Central memory CD8-positive, alpha-beta T cell (primary cell): ENCODE data around the gene SLC27A2.
"Not testable (repeated sequence)": the region's sequence is repeated elsewhere in the genome, so short reads cannot be mapped to it uniquely, and the experiment has no call there.

Experiments
- ATAC-seq: fragments of 150-1000 bp; cut with Tn5 transposase; replicated peaks from 2 replicates; pipeline ENCODE4 v1.10.0; 2022; ENCODE audit warnings: mild to moderate bottlenecking, moderate FRiP score, moderate number of reproducible peaks; ENCODE audit not compliant: poor library complexity, severe bottlenecking; ENCODE audit errors: extremely low read depth
- DNase-seq, 2 donors: peaks; one replicate each; pipeline ENCODE4 v3.0.0; 2021; ENCODE audit warnings: low spot score in 2 of 2
- H3K27ac Mint-ChIP-seq: one replicate; pipeline ENCODE4 v1.8.0; 2022; ENCODE audit warnings: low read depth, mild to moderate bottlenecking, moderate library complexity, mixed read lengths
- H3K27me3 Mint-ChIP-seq: one replicate; pipeline ENCODE4 v1.8.0; 2022; ENCODE audit warnings: mixed read lengths
- H3K36me3 Mint-ChIP-seq: one replicate; pipeline ENCODE4 v1.8.0; 2022; ENCODE audit warnings: mild to moderate bottlenecking, moderate library complexity, mixed read lengths; ENCODE audit not compliant: insufficient read depth
- H3K4me1 Mint-ChIP-seq: one replicate; pipeline ENCODE4 v1.8.0; 2022; ENCODE audit warnings: mixed read lengths
- H3K4me3 Mint-ChIP-seq: one replicate; pipeline ENCODE4 v1.8.0; 2022; ENCODE audit warnings: mild to moderate bottlenecking, moderate library complexity, mixed read lengths
- H3K9me3 Mint-ChIP-seq: one replicate; pipeline ENCODE4 v1.8.0; 2022; ENCODE audit warnings: mixed read lengths

Gene SLC27A2

DNA sequence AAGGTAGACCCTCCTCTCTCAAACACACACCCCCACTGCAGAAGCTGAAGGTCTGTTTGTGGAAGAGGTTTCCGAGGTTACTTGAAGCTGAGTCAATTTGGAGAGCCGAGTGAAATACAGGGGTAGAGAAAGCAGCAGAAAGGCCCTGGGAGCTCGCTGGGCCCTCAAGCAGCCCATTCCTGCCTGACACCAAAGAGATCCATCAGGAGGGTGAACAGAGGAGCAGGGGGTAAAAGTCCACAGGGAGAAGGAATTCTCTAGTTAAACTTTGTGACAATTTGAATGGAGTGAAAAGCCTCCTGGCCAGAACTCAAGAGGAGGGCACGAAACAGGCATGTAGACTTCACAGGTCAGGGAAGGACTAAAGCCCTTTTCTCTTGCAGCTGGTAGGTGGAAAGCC, 13.6 kb upstream of the SLC27A2 start:
- no peaks in the 10 kb centered on the region for H3K9me3 Mint-ChIP-seq
- ATAC-seq (no peak), DNase-seq (no peak)
- no peaks in the 10 kb centered on the region for H3K4me1 Mint-ChIP-seq
- peaks cover 34% of the 10 kb centered on the region for H3K27me3 Mint-ChIP-seq
- H3K27ac Mint-ChIP-seq: peak overlapping the region; percentile 33
- H3K4me3 Mint-ChIP-seq: no peak overlapping the region
- H3K36me3 Mint-ChIP-seq: no peaks in the 10 kb centered on the region

- Mint-ChIP-seq H3K36me3 (no peaks in the 10 kb centered on the region), H3K4me1 (no peaks in the 10 kb centered on the region), H3K9me3 (no peaks in the 10 kb centered on the region), H3K27me3 (peaks cover 33% of the 10 kb centered on the region), H3K4me3 (no peak overlapping the region), H3K27ac (no peak overlapping the region)
- ATAC-seq (no peak), DNase-seq (no peak)
Observed at GRCh38 chr15:50168783-50169411, 13.1 kb upstream of the SLC27A2 start.

DNA sequence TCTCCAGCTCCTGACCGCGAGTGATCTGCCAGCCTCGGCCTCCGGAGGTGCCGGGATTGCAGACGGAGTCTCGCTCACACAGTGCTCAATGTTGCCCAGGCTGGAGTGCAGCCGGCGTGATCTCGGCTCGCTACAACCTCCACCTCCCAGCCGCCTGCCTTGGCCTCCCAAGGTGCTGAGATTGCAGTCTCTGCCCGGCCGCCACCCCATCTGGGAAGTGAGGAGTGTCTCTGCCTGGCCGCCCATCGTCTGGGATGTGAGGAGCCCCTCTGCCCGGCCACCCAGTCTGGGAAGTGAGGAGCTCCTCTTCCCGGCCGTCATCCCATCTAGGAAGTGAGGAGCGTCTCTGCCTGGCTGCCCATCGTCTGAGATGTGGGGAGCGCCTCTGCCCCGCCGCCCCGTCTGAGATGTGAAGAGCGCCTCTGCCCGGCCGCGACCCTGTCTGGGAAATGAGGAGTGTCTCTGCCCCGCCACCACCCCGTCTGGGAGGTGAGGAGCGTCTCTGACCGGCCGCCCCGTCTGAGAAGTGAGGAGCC, 9.6 kb upstream of the SLC27A2 start:
- not testable (repeated sequence) for H3K4me3 Mint-ChIP-seq, DNase-seq, H3K36me3 Mint-ChIP-seq, ATAC-seq, H3K9me3 Mint-ChIP-seq, H3K27ac Mint-ChIP-seq, H3K4me1 Mint-ChIP-seq
- peaks cover 22% of the 10 kb centered on the region for H3K27me3 Mint-ChIP-seq

- ATAC-seq (no peak), DNase-seq (no peak)
- no peaks in the 10 kb centered on the region for H3K36me3 Mint-ChIP-seq
- H3K27me3 Mint-ChIP-seq: no peaks in the 10 kb centered on the region
- no peak overlapping the region for H3K4me3 Mint-ChIP-seq
- H3K27ac Mint-ChIP-seq: no peak overlapping the region
- H3K9me3 Mint-ChIP-seq: no peaks in the 10 kb centered on the region
- H3K4me1 Mint-ChIP-seq: peaks cover 5% of the 10 kb centered on the region
Observed at GRCh38 chr15:50176869-50177268, 5.1 kb upstream of the SLC27A2 start.

- Mint-ChIP-seq H3K9me3 (no peaks in the 10 kb centered on the region), H3K27me3 (no peaks in the 10 kb centered on the region), H3K4me3 (peak overlapping the region; percentile 23), H3K4me1 (peaks cover 24% of the 10 kb centered on the region), H3K27ac (no peak overlapping the region), H3K36me3 (peaks cover 2% of the 10 kb centered on the region)
- no peak for ATAC-seq
- DNase-seq: no peak
Observed at GRCh38 chr15:50180091-50180490, 1.9 kb upstream of the SLC27A2 start.

GRCh38 chr15:50180582-50180981, 1.4 kb upstream of the SLC27A2 start:
- peak overlapping the region; percentile 23 for H3K4me3 Mint-ChIP-seq
- peaks cover 24% of the 10 kb centered on the region for H3K4me1 Mint-ChIP-seq
- ATAC-seq (no peak), DNase-seq (no peak)
- H3K27ac Mint-ChIP-seq: no peak overlapping the region
- H3K27me3 Mint-ChIP-seq: no peaks in the 10 kb centered on the region
- H3K9me3 Mint-ChIP-seq: no peaks in the 10 kb centered on the region
- peaks cover 2% of the 10 kb centered on the region for H3K36me3 Mint-ChIP-seq

- peak overlapping the region; percentile 16 for H3K27ac Mint-ChIP-seq
- peaks cover 2% of the 10 kb centered on the region for H3K36me3 Mint-ChIP-seq
- H3K4me1 Mint-ChIP-seq: peaks cover 24% of the 10 kb centered on the region
- H3K4me3 Mint-ChIP-seq: peak overlapping the region; percentile 96
- no peaks in the 10 kb centered on the region for H3K9me3 Mint-ChIP-seq
- DNase-seq (no peak), ATAC-seq (no peak)
- H3K27me3 Mint-ChIP-seq: no peaks in the 10 kb centered on the region
Observed at GRCh38 chr15:50181201-50181968, 611 bp upstream of the SLC27A2 start.

GRCh38 chr15:50182219-50183013, 420 bp downstream of the SLC27A2 start:
- Mint-ChIP-seq H3K4me3 (peak overlapping the region; percentile 96), H3K27me3 (no peaks in the 10 kb centered on the region), H3K9me3 (no peaks in the 10 kb centered on the region), H3K36me3 (peaks cover 2% of the 10 kb centered on the region), H3K4me1 (peaks cover 24% of the 10 kb centered on the region), H3K27ac (peak overlapping the region; percentile 61)
- peak; percentile 21 to 24 for DNase-seq
- ATAC-seq: peak; percentile 62

DNA sequence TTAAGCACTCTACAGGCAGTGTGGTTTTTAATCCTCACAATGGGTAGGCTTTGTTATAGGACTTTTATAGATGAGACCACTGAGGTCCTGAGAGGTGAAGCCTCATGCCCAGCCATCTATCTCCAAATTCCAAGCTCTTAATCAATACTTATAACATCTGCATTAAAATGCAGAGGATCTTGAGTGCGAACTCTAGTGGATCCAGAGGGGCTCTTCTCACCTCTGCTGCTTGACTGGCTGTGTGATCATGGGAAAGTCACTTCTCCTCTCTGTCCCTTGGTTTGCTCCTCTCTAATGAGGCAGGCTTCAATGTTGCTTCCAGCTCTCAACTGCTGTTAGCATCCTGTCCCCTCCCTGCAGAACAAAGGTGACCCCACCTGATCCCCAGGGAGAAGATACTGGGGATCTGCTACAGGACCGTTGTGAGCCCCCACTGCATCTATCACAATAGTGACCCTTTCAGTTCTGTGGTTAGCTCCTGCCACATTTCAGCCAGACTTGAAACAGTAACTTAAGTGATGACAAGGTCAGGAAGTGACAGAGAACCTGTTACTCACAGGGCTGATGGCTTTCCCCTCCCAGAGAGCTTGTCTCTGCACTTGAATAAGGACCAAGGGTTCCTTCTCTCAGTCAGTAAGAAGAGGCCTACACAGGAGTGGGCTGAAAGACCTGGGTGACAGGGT, 1.3 kb downstream of the SLC27A2 start:
- H3K4me1 Mint-ChIP-seq: peaks cover 24% of the 10 kb centered on the region
- peaks cover 2% of the 10 kb centered on the region for H3K36me3 Mint-ChIP-seq
- H3K9me3 Mint-ChIP-seq: no peaks in the 10 kb centered on the region
- no peaks in the 10 kb centered on the region for H3K27me3 Mint-ChIP-seq
- DNase-seq (no peak), ATAC-seq (no peak)
- peak overlapping the region; percentile 41 for H3K27ac Mint-ChIP-seq
- H3K4me3 Mint-ChIP-seq: peak overlapping the region; percentile 96

- Mint-ChIP-seq H3K4me1 (peaks cover 24% of the 10 kb centered on the region), H3K27ac (no peak overlapping the region), H3K9me3 (no peaks in the 10 kb centered on the region), H3K4me3 (no peak overlapping the region), H3K27me3 (no peaks in the 10 kb centered on the region), H3K36me3 (peaks cover 4% of the 10 kb centered on the region)
- ATAC-seq (no peak), DNase-seq (no peak)
Observed at GRCh38 chr15:50184863-50185504, 3.0 kb downstream of the SLC27A2 start.

DNA sequence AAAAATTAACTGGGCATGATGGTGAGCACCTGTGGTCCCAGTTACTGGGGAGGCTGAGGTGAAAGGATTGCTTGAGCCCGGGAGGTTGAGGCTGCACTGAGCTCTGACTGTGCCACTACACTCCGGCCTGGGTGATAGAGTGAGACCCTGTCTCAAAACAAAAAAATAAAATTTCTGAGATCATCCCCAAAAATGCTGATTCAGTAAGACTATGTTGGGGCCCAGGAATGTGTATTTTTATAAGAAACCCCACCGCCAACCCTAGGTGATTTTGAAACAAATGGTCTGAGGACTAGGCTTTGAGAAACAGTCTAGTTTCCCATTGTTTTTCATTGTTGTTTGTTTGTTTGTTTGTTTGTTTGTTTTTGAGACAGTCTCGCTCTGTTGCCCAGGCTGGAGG, 4.1 kb downstream of the SLC27A2 start:
- Mint-ChIP-seq H3K27ac (no peak overlapping the region), H3K4me1 (peaks cover 24% of the 10 kb centered on the region), H3K36me3 (peaks cover 5% of the 10 kb centered on the region), H3K4me3 (no peak overlapping the region), H3K27me3 (no peaks in the 10 kb centered on the region), H3K9me3 (no peaks in the 10 kb centered on the region)
- ATAC-seq: no peak
- no peak for DNase-seq

- ATAC-seq (no peak), DNase-seq (no peak)
- Mint-ChIP-seq H3K27ac (no peak overlapping the region), H3K9me3 (no peaks in the 10 kb centered on the region), H3K36me3 (peaks cover 5% of the 10 kb centered on the region), H3K4me1 (peaks cover 19% of the 10 kb centered on the region), H3K27me3 (no peaks in the 10 kb centered on the region), H3K4me3 (no peak overlapping the region)
Observed at GRCh38 chr15:50186752-50187151, 4.8 kb downstream of the SLC27A2 start.
